Activated T-helper 17 cell treated with anti-CD3 and anti-CD28 coated beads, Interleukin-2, amount 50 U/mL, for 72 hours (primary cell): ENCODE data around the gene ARTN. TPM values are rescaled to one million over a fixed set of nuclear protein-coding genes. Genes with fewer than 3 reads are reported as not detected.

Experiments used
- ATAC-seq: fragments of 150-1000 bp; cut with Tn5 transposase; replicated peaks from 2 replicates; pipeline ENCODE4 v1.10.0; 2021; ENCODE audit warnings: mild to moderate bottlenecking, moderate library complexity
- H3K27ac Mint-ChIP-seq: one replicate; pipeline ENCODE4 v1.8.0; 2022; ENCODE audit warnings: mixed read lengths
- H3K27me3 Mint-ChIP-seq: one replicate; pipeline ENCODE4 v1.8.0; 2022; ENCODE audit warnings: mixed read lengths
- H3K36me3 Mint-ChIP-seq: one replicate; pipeline ENCODE4 v1.8.0; 2022; ENCODE audit warnings: low read depth, mild to moderate bottlenecking, mixed read lengths
- H3K4me1 Mint-ChIP-seq: one replicate; pipeline ENCODE4 v1.8.0; 2022; ENCODE audit warnings: mixed read lengths
- H3K4me3 Mint-ChIP-seq: one replicate; pipeline ENCODE4 v1.8.0; 2022; ENCODE audit warnings: mild to moderate bottlenecking, mixed read lengths
- H3K9me3 Mint-ChIP-seq: one replicate; pipeline ENCODE4 v1.8.0; 2022; ENCODE audit warnings: mixed read lengths
- total RNA-seq, 2 donors: library from RNA; stranded (reverse); gene quantifications; one replicate each; pipeline ENCODE4 v1.2.3, GENCODE V29; 2022

Gene ARTN
- total RNA-seq, 2 donors from 2014 or later = 0.32 TPM; not detected in 1

- Mint-ChIP-seq H3K27ac (peak overlapping the region; percentile 71), H3K4me1 (peaks cover 47% of the 10 kb centered on the region), H3K4me3 (peak overlapping the region; percentile 97), H3K9me3 (no peaks in the 10 kb centered on the region), H3K27me3 (no peaks in the 10 kb centered on the region), H3K36me3 (peaks cover 56% of the 10 kb centered on the region)
- ATAC-seq = no peak
These were observed 44.6 kb downstream of the ARTN start for GRCh38 chr1:43978264-43978550.

DNA sequence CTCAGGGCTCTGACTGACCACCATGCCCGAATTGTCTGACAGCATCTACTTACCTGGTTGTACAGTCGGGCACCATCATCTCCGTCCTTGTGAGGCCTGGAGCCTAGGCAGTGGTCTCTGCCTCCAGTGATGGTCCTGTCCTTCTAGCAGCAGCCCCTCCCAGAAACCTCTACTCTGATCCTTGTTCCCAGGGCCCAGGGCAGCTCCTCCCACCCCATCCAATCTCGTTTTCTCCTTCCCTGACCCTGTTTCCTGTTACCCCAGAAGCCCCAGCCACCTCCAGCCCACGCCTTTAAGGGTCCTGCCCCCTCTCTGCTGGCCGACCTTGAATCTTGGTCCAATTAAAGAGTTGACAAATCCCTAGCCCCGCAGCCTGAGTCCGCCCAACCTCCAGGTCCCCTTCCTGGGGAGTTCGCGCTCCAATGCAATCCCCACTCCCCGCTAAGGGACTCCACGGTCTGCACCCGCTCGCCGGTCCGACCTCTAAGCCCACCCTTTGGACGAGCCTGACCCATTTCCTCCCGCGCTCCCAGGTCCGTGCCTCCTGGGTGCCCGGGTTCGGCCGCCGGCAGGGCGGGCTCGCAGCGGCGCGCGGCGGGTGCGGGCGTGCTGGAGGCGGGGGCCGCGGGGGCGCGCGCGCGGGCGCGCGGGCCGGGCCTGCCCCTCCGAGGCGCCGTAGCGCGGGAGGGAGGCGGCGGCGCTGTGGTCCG lies 45.1 kb downstream of the ARTN start, which contains the start of gene B4GALT2:
B4GALT2 (plus strand) TSS at position 660 of the 710 bp plus-strand sequence. CDS start 1,951 bp downstream, outside the sequence.
- Mint-ChIP-seq H3K4me1 (peaks cover 42% of the 10 kb centered on the region), H3K36me3 (peaks cover 56% of the 10 kb centered on the region), H3K9me3 (no peaks in the 10 kb centered on the region), H3K27me3 (no peaks in the 10 kb centered on the region), H3K4me3 (peak within 1 kb of the TSS; percentile 97), H3K27ac (peak within 1 kb of the TSS; percentile 71)
- ATAC-seq = peak; percentile 30

- H3K27me3 Mint-ChIP-seq = no peaks in the 10 kb centered on the region
- no peaks in the 10 kb centered on the region for H3K9me3 Mint-ChIP-seq
- peaks cover 55% of the 10 kb centered on the region for H3K36me3 Mint-ChIP-seq
- no peak overlapping the region for H3K27ac Mint-ChIP-seq
- peak overlapping the region; percentile 97 for H3K4me3 Mint-ChIP-seq
- no peak for ATAC-seq
- peaks cover 40% of the 10 kb centered on the region for H3K4me1 Mint-ChIP-seq
These were observed 45.6 kb downstream of the ARTN start for GRCh38 chr1:43979261-43979527.

- peak; percentile 33 for ATAC-seq
- peaks cover 40% of the 10 kb centered on the region for H3K4me1 Mint-ChIP-seq
- no peaks in the 10 kb centered on the region for H3K9me3 Mint-ChIP-seq
- H3K27me3 Mint-ChIP-seq = no peaks in the 10 kb centered on the region
- peak overlapping the region; percentile 83 for H3K4me3 Mint-ChIP-seq
- H3K27ac Mint-ChIP-seq = peak overlapping the region; percentile 40
- peaks cover 53% of the 10 kb centered on the region for H3K36me3 Mint-ChIP-seq
These were observed 46.1 kb downstream of the ARTN start for GRCh38 chr1:43979528-43980254.

- H3K4me1 Mint-ChIP-seq = peaks cover 40% of the 10 kb centered on the region
- H3K27ac Mint-ChIP-seq = peak overlapping the region; percentile 40
- H3K36me3 Mint-ChIP-seq = peaks cover 54% of the 10 kb centered on the region
- no peaks in the 10 kb centered on the region for H3K9me3 Mint-ChIP-seq
- no peak for ATAC-seq
- no peaks in the 10 kb centered on the region for H3K27me3 Mint-ChIP-seq
- peak overlapping the region; percentile 83 for H3K4me3 Mint-ChIP-seq
These were observed 46.9 kb downstream of the ARTN start for GRCh38 chr1:43980255-43981134.

- peak overlapping the region; percentile 40 for H3K27ac Mint-ChIP-seq
- H3K36me3 Mint-ChIP-seq = peaks cover 52% of the 10 kb centered on the region
- no peaks in the 10 kb centered on the region for H3K27me3 Mint-ChIP-seq
- H3K4me3 Mint-ChIP-seq = peak overlapping the region; percentile 83
- peaks cover 40% of the 10 kb centered on the region for H3K4me1 Mint-ChIP-seq
- no peaks in the 10 kb centered on the region for H3K9me3 Mint-ChIP-seq
- no peak for ATAC-seq
These were observed 47.5 kb downstream of the ARTN start for GRCh38 chr1:43981135-43981491.

DNA sequence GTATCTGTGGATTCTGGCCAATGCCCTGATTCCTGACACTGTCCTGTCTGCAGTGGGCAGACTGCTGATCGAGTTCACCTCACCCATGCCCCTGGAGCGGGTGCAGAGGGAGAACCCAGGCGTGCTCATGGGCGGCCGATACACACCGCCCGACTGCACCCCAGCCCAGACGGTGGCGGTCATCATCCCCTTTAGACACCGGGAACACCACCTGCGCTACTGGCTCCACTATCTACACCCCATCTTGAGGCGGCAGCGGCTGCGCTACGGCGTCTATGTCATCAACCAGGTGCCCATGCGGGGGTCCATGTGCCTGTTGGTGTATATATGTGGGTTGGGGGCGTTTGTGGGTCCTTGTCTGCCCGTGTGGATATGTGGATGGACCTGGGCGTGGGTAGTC lies 48.0 kb downstream of the ARTN start:
- no peaks in the 10 kb centered on the region for H3K27me3 Mint-ChIP-seq
- no peak overlapping the region for H3K4me3 Mint-ChIP-seq

GRCh38 chr1:43982241-43982640 lies 48.6 kb downstream of the ARTN start:
- Mint-ChIP-seq H3K27ac (no peak overlapping the region), H3K4me1 (peaks cover 28% of the 10 kb centered on the region), H3K36me3 (peaks cover 41% of the 10 kb centered on the region), H3K27me3 (no peaks in the 10 kb centered on the region), H3K9me3 (no peaks in the 10 kb centered on the region), H3K4me3 (no peak overlapping the region)
- ATAC-seq = no peak

More for the DNA sequence above, 48.0 kb downstream of the ARTN start:
- Mint-ChIP-seq H3K9me3 (no peaks in the 10 kb centered on the region), H3K27ac (no peak overlapping the region), H3K36me3 (peaks cover 47% of the 10 kb centered on the region), H3K4me1 (peaks cover 34% of the 10 kb centered on the region)
- no peak for ATAC-seq

- H3K4me1 Mint-ChIP-seq = peaks cover 23% of the 10 kb centered on the region
- no peak overlapping the region for H3K27ac Mint-ChIP-seq
- H3K9me3 Mint-ChIP-seq = no peaks in the 10 kb centered on the region
- no peak overlapping the region for H3K4me3 Mint-ChIP-seq
- H3K27me3 Mint-ChIP-seq = no peaks in the 10 kb centered on the region
- H3K36me3 Mint-ChIP-seq = peaks cover 35% of the 10 kb centered on the region
- ATAC-seq = no peak
These were observed 49.2 kb downstream of the ARTN start for GRCh38 chr1:43982808-43983207.

- Mint-ChIP-seq H3K9me3 (no peaks in the 10 kb centered on the region), H3K27me3 (no peaks in the 10 kb centered on the region), H3K4me1 (peaks cover 17% of the 10 kb centered on the region), H3K36me3 (peaks cover 30% of the 10 kb centered on the region), H3K27ac (peak overlapping the region; percentile 27), H3K4me3 (no peak overlapping the region)
- ATAC-seq = no peak
These were observed 49.8 kb downstream of the ARTN start for GRCh38 chr1:43983253-43983899.

GRCh38 chr1:43984855-43985254 lies 51.3 kb downstream of the ARTN start:
- Mint-ChIP-seq H3K9me3 (no peaks in the 10 kb centered on the region), H3K27me3 (no peaks in the 10 kb centered on the region), H3K4me3 (no peak overlapping the region), H3K4me1 (peaks cover 16% of the 10 kb centered on the region), H3K36me3 (peaks cover 23% of the 10 kb centered on the region), H3K27ac (no peak overlapping the region)
- ATAC-seq = no peak

- Mint-ChIP-seq H3K9me3 (no peaks in the 10 kb centered on the region), H3K36me3 (peaks cover 20% of the 10 kb centered on the region), H3K27me3 (no peaks in the 10 kb centered on the region), H3K4me3 (no peak overlapping the region), H3K27ac (no peak overlapping the region), H3K4me1 (peaks cover 10% of the 10 kb centered on the region)
- ATAC-seq = no peak
These were observed 52.5 kb downstream of the ARTN start for GRCh38 chr1:43985984-43986595.

- no peak overlapping the region for H3K27ac Mint-ChIP-seq
- no peaks in the 10 kb centered on the region for H3K9me3 Mint-ChIP-seq
- ATAC-seq = no peak
- H3K4me1 Mint-ChIP-seq = peaks cover 10% of the 10 kb centered on the region
- no peak overlapping the region for H3K4me3 Mint-ChIP-seq
- H3K36me3 Mint-ChIP-seq = peaks cover 20% of the 10 kb centered on the region
- no peaks in the 10 kb centered on the region for H3K27me3 Mint-ChIP-seq
These were observed 53.1 kb downstream of the ARTN start for GRCh38 chr1:43986712-43987111.
